Activated T-helper 1 cell treated with Interleukin-2 at 50 U/mL for 16 hours (primary cell): ENCODE results near the gene LILRB4.
"Not testable (repeated sequence)": the region's sequence is repeated elsewhere in the genome, so short reads cannot be mapped to it uniquely, and the experiment has no call there.

Source experiments
- DNase-seq: peaks from one replicate; pipeline ENCODE4 v3.0.0-alpha.2; 2020; ENCODE audit warnings: low read depth

Gene LILRB4

DNA sequence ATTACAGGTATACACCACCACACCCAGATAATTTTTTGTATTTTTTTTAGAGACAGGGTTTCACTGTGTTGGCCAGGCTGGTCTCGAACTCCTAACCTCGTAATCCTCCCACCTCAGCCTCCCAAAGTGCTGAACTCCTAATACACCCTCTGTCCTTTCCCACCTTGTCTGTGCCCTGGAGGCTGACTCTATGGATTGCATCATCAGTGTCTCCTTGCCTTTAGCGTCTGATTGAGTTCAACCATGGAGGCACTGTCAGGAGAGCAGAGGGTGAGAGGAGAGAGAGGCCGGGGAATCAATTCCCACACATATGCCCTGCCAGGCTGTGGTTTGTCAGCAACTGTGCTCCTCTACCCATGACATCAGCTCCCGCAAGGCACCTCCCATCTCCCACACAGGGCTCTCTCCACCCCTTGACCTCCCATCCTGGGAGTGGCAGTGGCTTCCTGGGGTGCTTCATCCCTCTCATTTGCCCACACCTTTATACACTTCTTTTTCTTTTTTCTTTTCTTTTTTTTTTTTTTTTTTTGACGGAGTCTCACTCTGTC is 12.6 kb upstream of the LILRB4 start:
- DNase-seq: no peak

DNA sequence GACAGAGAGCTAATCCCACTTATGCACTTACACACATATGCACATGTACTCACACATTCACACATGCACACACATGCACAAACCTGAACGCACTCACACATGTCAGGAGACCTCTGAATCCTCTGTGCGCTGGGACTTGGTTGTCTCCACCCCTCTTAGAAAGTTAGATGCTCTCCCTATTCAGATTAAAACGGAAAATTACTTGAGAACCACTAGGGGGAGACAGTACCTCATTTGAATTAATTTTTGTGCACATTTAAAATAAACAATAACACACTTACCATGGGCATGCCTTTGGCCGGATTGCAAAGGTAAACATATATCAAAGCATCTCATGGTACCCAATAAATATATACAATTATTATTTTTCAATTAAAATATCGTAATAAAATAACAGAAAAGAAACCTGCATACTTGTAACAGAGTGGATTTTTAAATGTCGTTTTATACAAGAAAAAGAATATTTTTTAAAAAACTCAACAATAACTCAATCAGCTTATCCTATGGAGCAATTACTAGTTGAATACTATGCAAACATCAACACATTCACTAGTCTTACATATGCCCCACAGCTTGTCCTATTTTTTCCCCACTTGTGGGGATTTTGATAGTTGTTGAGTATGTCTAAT is 9.5 kb upstream of the LILRB4 start:
- DNase-seq: no peak

DNA sequence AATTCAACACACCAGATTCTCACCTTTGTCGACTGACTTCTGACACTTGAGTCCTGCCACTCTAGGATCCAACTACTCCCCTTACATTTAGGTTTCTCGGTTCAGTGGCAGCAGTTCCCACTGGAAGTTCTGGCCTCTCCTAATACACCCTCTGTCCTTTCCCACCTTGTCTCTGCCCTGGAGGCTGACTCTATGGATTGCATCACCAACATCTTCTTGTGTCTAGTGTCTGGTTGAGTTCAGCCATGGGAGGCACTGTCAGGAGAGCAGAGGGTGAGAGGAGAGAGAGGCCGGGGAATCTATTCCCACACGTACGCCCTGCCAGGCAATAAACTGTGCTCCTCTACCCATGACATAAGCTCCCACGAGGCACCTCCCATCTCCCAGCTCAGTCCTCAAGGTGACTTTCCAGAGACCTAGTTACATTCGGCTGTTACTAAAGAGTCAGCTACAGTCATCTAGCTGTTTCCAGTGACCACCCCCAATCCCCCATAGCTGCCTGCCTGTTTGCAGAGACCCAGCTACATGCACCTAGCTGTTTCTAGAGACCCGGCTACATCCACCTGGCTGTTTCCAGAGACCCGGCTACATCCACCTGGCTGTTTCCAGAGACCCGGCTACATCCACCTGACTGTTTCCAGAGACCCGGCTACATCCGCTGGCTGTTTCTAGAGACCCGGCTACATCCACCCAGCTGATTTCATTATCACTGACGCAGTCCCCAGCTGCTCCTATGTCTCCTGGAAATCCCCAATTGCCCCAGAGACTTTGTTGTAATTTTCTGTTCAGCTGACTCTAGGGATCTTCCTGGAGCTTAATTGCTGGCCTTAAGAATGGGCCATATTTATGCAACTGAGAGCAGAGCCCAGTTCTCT is 8.1 kb upstream of the LILRB4 start:
- no peak for DNase-seq

DNA sequence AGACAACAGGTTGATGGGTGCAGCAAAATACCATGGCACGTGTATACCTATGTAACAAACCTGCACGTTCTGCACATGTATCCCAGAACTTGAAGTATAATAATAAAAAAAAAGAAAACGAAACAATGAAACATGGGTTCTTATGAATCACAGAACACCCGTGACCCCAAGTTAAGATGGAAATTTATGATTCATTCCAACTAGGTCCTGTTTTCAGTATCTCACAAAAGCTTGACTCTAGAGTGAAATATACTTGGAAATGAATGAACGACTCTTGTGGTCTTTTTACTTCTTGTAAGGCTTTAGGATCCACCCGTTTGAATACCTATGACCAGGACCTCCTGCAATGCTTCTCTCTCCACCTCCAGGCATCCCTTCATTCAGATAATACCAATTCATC is 3.5 kb upstream of the LILRB4 start:
- no peak for DNase-seq

DNA sequence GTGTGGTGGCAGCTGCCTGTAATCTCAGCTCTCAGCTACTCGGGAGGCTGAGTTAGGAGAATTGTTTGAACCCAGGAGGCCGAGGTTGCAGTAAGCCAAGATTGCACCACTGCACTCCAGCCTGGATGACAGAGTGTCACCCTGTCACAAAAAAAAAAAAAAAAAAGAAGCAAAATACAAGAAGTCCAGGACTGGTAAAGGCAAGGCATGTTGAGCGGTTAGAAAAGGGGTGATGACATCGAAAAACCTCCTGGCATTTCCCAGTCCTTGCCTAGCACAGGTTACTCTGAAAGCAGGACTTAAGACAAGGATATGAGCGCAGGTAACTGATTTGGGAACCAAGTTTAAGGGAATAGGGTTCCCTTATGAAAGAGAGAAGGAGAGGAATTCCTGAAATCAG is 2.5 kb upstream of the LILRB4 start:
- DNase-seq: no peak

DNA sequence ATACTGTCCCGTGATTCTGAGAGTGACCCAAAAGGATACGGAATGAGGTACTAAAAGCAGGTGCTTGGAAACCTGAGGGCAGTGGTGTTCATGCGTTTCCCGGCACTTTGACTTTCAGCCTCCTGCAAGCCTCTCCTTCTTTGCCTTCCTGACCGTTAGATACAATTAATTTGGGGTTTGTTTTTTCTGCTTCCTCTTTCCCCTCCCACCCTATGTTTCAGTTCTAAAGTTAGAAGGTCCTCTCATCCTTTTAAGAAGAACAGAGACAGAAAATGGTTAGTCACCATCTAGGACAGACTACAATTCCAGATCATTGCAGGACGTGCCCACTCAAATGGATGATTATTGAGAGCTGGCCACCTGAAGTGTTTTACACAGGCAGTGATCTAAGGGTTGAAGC is 1.8 kb upstream of the LILRB4 start:
- no peak for DNase-seq

DNA sequence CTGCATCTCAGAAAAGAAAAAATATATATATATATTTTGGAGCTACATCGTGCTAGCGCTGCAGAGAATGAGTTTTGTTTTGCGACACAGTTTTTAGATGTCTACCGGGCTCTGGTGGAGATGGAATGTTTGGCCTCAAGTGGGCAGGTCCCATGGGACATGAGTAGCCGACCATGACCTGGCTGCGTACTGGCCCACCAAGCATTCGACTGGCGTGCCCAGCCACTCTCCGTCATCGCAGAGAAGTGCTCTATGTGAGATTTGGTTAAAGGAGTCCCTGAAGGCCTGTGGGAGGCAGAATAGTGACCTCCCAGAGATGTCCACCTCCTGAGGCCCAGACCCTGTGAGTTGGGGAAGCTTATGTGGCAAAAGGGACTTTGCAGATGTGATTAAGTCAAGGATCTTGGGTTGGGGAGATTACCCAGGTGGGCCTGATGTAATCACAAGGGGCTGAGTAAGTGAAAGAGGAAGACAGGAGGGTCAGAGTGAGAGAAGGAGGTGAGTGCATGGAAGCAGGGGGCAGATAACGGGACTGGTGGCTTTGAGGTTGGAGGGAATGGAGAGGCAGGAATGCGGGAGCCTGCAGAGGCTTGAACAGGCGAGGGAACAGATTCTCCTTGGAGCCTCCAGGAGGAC is 821 bp upstream of the LILRB4 start:
- DNase-seq: no peak

DNA sequence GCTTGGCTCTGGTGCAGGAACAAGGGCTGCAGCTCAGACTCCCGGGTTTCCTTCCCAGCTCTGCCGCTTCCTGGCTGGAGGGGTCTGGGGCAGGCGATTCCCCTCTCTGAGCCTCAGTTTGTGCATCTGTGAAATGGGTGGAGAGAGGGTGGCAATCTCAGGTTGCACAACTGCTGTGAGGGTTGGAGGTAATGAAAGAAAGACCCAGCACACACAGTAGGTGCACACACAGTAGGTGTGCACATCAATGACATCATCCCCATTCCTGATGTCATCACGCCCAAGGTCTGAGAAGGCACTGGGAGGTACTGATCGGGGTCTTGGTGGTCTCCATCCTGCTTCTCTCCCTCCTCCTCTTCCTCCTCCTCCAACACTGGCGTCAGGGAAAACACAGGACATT is 2.7 kb downstream of the LILRB4 start:
- no peak for DNase-seq

DNA sequence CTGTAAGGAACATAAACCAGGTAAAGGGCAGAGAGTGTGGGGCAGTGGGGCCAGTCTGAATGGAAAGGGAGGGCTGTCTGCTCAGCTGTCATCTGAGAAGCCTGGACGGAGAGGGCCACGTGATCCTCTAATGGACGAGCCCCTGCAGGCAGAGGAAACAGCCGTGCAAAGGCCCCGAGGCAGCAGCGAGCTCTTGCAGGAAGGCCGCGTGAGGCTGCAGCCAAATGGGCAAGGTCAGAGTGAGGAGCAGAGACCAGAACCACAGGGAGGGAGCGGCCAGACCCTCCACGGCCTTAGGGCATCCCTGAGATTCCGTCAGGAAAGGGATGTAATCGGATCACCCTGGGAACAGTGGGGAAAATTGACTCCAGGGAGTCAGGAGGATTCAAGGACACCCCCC is 4.4 kb downstream of the LILRB4 start:
- DNase-seq: no peak

DNA sequence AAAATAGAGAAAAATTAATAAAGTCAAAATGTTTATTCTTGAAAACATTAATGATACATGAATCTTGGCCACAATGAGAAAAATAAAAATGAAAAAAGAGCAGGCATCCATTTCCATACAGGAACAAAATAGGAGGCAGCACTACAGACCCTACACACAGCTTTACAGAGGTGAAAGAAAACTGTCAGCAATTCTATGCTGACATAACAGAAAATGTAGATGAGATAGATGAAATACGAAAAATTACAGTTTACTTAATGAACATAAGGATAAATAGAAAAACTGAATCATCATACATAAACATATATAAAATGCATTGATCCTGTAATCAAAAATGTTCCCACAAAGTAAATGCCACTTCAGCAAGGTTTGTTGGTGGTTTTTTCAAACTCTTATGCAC is 5.6 kb downstream of the LILRB4 start:
- DNase-seq: no peak

DNA sequence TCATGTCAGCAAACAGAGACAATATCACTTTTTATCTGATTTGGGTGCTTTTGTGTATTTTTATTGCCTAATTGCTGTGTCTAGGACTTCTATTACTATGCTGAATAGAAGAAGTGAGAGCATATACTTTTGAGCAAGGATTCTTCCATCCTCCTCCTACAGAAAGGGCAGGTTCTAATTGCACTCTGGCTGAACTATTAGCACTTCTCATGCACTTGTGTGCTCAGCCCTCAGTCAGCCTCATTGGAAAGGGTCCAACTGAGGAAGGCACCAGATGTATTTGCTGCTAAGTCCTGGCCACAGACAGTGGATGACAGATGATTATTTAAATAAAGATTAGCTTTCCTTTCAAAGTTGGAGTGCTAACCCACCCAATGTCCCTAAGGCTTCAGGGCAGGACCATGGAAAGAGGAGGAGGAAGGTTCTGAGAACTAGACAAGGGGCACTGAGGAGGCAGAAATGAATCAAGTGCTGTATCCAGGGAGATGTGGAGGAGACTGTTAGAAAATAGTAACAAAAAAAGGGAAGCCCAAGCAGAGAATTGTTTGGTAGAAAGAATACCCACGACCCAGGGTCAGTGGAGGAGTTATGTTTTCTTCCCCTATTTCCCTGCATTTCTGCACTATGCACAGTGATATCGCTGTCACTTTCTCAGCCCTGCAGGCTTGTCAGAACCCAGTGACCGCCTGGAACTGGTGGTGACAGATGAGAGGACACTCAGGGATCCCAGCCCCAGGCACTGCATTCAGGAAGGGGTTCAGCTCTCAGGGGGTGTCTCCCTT is 8.0 kb downstream of the LILRB4 start:
- DNase-seq: no peak

DNA sequence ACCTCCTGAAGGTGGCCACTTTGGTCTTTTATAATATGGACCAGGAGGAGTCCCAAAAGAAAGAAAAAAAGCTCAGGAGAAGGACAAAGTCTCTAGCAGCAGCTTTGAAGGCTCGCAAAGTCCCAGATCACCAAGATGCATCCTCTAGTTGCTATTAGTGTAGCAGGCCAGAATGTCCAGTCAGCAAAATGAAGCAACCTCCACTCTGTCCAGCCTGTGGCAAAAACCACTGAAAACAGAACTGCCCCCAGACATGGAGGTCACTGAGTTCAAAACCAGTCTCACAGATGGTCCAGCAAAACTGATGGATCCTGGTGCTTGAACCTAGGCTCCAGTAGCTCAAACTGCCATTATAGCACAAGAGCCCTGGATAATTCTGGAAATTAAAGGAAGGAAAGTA is 10.4 kb downstream of the LILRB4 start:
- DNase-seq: no peak

DNA sequence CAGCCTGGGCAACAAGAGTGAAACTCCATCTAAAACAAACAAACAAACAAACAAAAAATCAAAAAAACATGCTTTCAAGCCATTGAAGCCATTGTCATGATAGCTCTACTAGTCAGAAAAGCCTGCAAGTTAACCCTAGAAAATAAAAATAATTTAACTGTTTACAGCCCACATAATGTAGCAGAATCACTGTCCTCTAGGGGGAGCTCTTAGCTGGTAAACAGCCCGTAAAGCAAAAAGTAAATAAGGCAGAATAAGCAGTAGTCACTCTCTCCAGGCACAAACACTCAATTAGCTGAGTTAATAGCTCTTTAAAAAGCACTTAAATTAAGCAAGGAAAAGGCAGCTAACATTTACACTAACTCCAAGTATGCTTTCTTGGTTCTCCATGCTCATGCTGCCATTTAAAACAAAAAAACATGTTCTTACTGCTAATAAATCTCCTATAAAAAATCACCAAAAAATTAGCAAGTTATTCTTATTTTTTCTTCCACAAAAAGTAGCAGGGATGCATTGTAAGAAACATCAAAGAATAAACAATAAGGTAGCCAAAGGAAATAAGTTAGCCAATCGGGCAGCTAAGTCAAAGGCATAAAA is 11.3 kb downstream of the LILRB4 start:
- no peak for DNase-seq

DNA sequence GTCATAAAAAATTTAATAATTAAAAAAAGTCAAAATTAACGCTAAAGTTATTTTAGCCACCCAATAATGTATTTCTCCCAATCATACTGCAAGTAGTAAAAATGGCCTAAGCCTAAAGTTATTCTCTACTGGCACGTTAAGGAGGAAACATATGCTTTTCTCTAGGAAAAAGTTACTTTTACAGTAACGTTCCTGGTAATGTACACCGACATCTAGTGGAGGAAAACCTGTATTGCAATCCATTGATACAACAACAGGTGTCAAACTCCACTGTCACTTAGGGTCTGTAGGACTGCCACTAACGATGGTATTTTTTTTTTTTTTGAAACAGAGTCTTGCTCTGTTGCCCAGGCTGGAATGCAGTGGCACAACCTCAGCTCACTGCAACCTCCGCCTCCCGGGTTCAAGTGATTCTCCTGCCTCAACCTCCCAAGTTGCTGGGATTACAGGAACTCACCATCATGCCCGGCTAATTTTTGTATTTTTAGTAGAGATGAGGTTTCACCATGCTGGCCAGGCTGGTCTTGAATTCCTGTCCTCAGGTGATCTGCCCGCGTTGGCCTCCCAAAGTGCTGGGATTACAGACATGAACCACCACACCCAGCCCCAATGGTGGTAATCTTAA is 13.5 kb downstream of the LILRB4 start:
- DNase-seq: not testable (repeated sequence)

DNA sequence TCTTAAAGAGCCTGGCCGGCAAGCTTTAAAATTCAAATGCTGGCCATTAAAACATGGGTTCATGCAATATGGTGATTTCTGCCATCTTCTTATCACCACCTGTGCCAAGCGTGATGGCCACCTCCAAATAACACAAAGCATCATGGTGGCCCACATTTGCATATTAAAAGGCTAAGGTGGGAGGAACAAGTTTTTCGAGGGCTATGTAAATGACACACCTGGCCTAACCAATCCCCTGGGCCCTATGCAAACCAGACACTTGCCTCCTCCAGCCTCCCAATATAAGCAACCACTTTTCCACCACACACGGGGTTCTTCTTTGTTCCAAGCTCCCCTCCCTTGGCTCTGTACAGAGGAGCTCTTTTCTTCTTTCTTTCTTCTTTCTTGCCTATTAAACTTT is 14.4 kb downstream of the LILRB4 start:
- no peak for DNase-seq

DNA sequence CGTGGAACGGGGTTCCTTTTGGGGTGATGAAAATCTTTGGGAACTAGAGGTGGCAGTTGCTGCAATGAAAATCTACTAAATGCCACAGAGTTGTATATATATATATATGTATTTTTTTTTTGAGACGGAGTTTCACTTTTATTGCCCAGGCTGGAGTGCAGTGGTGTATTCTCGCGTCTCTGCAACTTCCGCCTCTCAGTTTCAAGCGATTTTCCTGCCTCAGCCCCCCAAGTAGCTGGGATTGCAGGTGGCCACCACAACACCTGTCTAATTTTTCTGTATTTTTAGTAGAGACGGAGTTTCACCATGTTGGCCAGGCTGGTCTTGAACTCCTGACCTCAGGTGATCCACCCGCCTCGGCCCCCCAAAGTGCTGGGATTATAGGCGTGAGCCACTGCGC is 18.8 kb downstream of the LILRB4 start:
- not testable (repeated sequence) for DNase-seq

DNA sequence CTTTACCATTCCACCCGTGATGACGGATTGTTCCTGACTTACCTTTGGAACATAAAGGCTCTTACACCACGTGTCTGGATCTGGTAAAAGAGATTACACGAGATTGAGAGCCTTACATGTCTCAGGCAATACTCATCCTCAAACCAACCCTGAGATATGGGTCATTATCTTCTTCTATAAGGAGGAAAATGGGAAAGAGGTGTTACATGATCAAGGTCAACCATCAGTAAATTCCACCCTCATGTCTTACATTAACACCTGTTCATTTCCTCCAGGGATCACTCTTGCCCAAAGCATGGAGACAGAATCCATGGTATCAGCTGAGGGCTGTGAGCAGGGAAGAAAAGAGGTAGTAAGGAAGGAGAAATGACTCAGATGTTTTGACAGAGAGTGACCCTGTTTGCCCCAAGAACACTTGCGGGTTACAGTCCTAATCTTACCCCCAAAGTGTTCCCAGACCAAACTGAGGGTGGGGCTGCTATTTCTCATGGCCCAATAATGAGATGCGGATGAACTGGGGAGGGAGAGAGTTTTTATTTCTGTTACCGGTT is 19.6 kb downstream of the LILRB4 start:
- DNase-seq: no peak

DNA sequence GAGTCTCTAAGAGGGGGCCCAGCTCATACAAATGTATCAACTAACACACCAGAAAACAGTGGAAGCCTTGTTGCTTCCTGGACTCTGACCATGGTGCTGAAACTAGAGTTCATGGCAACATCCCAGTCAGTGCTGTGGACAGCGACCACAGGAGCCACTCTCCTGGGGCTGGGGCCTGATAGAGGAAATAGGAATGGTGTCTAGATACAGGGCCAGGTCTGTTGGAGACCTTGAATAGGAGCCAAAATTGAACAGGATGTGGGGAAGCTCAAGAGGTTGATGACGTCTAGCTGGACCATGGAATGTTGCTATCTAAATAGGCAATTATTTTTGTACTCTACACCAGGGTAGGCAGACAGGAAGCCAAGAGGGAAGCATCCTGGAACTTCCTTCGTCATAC is 21.7 kb downstream of the LILRB4 start:
- no peak for DNase-seq

DNA sequence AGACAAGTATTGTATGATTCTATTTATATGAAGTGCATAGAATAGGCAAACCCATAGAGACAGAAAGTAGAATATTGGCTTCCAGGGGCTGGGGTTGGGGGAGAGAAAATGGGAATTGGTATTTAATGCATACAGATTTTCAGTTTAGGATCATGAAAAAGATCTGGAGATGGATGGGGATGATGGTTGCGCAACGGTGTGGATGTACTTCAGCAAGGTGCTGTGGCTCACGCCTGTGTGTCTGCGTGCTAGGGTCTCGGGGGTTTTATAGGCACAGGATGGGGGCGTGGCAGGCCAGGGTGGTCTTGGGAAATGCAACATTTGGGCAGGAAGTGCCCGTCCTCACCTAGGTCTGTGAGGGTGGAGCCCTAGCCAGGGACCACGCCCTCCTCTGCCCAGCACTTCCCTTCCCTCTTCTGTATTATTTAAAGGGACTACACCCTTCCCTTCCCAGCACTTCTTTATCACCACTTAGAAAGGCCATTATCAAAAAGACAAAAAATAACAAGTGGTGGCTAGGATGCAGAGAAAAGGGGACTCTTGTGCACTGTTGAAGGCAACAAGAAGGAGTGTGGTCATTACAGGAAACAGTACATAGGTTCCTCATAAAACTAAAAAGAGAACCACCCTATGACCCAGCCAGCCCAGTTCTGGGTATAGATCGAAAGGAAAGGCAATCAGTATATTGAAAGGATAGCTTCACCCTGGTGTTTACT is 29.0 kb downstream of the LILRB4 start:
- no peak for DNase-seq

DNA sequence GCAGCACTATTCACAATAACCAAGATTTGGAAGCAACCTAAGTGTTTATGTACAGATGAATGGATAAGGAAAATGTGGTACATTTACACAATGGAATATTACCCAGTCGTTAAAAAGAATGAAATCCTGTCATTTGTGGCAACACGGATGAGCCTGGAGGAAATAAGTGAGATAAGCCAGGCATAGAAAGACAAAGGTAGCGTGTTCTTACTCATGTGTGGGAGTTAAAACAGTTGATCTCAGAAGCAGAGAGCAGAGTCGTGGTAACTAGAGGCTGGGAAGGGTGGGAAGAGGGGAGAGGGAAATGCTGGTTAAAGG is 29.5 kb downstream of the LILRB4 start:
- no peak for DNase-seq

DNA sequence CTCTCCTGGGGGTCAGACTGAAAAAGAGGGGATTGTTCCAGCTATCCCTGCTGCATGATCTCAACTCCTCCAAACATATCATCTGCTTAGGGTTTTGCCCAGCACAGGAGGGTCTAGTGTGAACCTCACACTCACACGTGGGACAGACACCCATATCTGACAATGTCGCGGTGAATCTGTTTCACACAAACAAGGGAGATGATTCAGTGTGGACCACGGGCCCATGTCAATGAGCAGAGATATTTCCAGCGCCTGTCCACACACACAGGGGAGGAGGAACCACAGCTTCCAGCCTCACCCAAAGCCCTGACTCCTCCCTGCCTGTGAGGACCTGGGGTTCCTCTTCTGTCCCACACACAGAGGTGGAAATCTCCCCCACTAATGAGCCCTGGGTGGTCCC is 31.9 kb downstream of the LILRB4 start:
- DNase-seq: no peak
